AG04450 (cell line): ENCODE measurements around the gene TM4SF4. TPM values are rescaled to one million over a fixed set of nuclear protein-coding genes. Genes with fewer than 3 reads are reported as not detected.

Experiments
- CTCF ChIA-PET: fragments of 300-600, 350-600 bp; formaldehyde crosslinking; extraction: SDS; loops from one replicate; lab custom pipeline; 2022; ENCODE audit warnings: antibody characterized with exemption, inconsistent platforms; lab: Charles Lee
- POLR2A ChIA-PET: fragments of 350-600 bp; formaldehyde crosslinking; extraction: SDS; loops from one replicate; lab custom pipeline; 2021; ENCODE audit warnings: antibody characterized with exemption, inconsistent platforms; lab: Yijun Ruan, JAX
- DNase-seq: peaks from one replicate; pipeline ENCODE4 v3.0.0-alpha.2; 2011; ENCODE audit warnings: low read depth, low spot score
- H3K27ac ChIP-seq: one replicate; pipeline ENCODE4 v1.5.1; 2012; ENCODE audit warnings: low read depth, low read length, control low read depth
- H3K27me3 ChIP-seq: one replicate; pipeline ENCODE4 v1.6.0; 2012; ENCODE audit warnings: low read length; ENCODE audit not compliant: control insufficient read depth, insufficient read depth
- H3K4me3 ChIP-seq: 2 replicates; pipeline ENCODE4 v1.5.1; 2011; ENCODE audit warnings: mild to moderate bottlenecking, low read depth, low read length, control low read depth
- H3K9me3 ChIP-seq: 2 replicates; pipeline ENCODE4 v1.5.1; 2012; ENCODE audit warnings: low read length; ENCODE audit not compliant: control insufficient read depth, insufficient read depth
- CTCF ChIP-seq: IDR thresholded peaks from 2 replicates; pipeline ENCODE4 v1.5.1; 2011; ENCODE audit warnings: low read depth, low read length, control low read depth, inconsistent platforms
- polyA plus RNA-seq: library from polyadenylated mRNA; depleted of rRNA; stranded (reverse); fragments of >200 nt; gene quantifications from 2 replicates; pipeline ENCODE4 v1.2.3, GENCODE V29; 2011; rRNA removed
- small RNA-seq: library from RNA; depleted of rRNA; stranded (forward); fragments of <200 nt; gene quantifications from one replicate; pipeline ENCODE3, GENCODE V24; 2012; ENCODE audit warnings: low read depth; ENCODE audit not compliant: insufficient read length

The TM4SF4 gene
- polyA plus RNA-seq, 1 experiment = 0.32 TPM

GRCh38 chr3:149548669-149549065 is 74.2 kb downstream of the TM4SF4 start:
- H3K27ac ChIP-seq = peak overlapping the region; percentile 89
- TF ChIP-seq CTCF = no peak
- DNase-seq = no peak
- no peaks in the 10 kb centered on the region for H3K9me3 ChIP-seq
- H3K4me3 ChIP-seq = no peak overlapping the region
- no peaks in the 10 kb centered on the region for H3K27me3 ChIP-seq
- POLR2A ChIA-PET = interaction anchor here (2.0 kb wide), 1 partner anchor 109 kb away, joined by 15 read pairs; the partner anchor contains the start of gene WWTR1
- CTCF ChIA-PET = no interaction called here

DNA sequence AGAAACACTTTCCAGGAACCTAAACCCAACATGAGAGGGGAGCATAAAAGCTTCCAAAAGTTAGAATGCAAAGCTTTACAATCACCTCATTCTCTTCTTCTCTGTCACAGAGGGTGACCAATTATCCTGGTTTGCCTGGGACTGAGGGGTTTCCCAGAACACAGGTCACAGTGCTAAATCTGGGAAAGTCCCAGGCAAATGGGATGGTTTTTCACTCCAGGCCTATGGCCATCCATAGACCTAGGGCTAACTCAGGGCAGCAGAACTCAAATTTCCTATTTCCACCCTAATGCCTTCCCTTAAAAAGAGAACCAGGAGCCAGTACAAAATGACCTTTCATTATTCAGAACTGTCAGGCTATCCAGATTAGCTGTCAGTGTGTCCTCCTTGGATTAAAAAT is 77.0 kb downstream of the TM4SF4 start:
- Histone ChIP-seq H3K27ac (no peak overlapping the region), H3K9me3 (no peaks in the 10 kb centered on the region), H3K4me3 (no peak overlapping the region), H3K27me3 (no peaks in the 10 kb centered on the region)
- DNase-seq = no peak
- ChIA-PET POLR2A (no interaction called here), CTCF (no interaction called here)
- no peak for TF ChIP-seq CTCF

- Histone ChIP-seq H3K27me3 (no peaks in the 10 kb centered on the region), H3K9me3 (no peaks in the 10 kb centered on the region), H3K27ac (peak overlapping the region; percentile 55), H3K4me3 (no peak overlapping the region)
- no peak for TF ChIP-seq CTCF
- ChIA-PET CTCF (no interaction called here), POLR2A (interaction anchor here (1.7 kb wide), 1 partner anchor 12 kb away, joined by 5 read pairs; no protein-coding TSS in a partner anchor)
- DNase-seq = no peak
Observed at GRCh38 chr3:149552700-149553099, 78.2 kb downstream of the TM4SF4 start.

Small RNAs within 50 kb of the gene (small RNA-seq; reads per million reads assigned to genes)
- gene AC108751.2 (not detected), gene RNU6-1098P (not detected)

Other genes with a start within 250 kb of the TM4SF4 start
- gene TM4SF18, start 141.1 kb upstream of the TM4SF4 start, polyA plus RNA-seq = 0.09 TPM in 1 of 2 replicates, not detected in the other
- 232 and 260 TPM in 2 replicates for gene TM4SF1, start 97.0 kb upstream of the TM4SF4 start, polyA plus RNA-seq
- 161 and 164 TPM in 2 replicates for gene WWTR1, start 183.3 kb downstream of the TM4SF4 start, polyA plus RNA-seq